Karpas-422 (cell line): Measurements from ENCODE around the gene ATP5MG. TPM values are rescaled to one million over a fixed set of nuclear protein-coding genes. Genes with fewer than 3 reads are reported as not detected.
"Not testable (repeated sequence)": the region's sequence is repeated elsewhere in the genome, so short reads cannot be mapped to it uniquely, and the experiment has no call there.

Experiments
- DNase-seq: peaks from one replicate; pipeline ENCODE4 v3.0.0-alpha.2; 2015
- H2AFZ ChIP-seq: fragments of 200-600 bp; sonication (generic); 2 replicates; pipeline ENCODE4 v1.6.1; 2014; ENCODE audit warnings: antibody characterized with exemption, low read length, mixed read lengths
- H3K27ac ChIP-seq: fragments of 200-600 bp; sonication (generic); 2 replicates; pipeline ENCODE4 v1.5.1; 2014; ENCODE audit warnings: mild to moderate bottlenecking, low read length, moderate library complexity
- H3K27me3 ChIP-seq: fragments of 200-600 bp; sonication (generic); 2 replicates; pipeline ENCODE4 v1.6.1; 2014; ENCODE audit warnings: low read length, mixed read lengths
- H3K36me3 ChIP-seq: fragments of 200-600 bp; sonication (generic); 2 replicates; pipeline ENCODE4 v1.6.1; 2014; ENCODE audit warnings: low read length, mixed read lengths; ENCODE audit not compliant: insufficient read depth
- H3K4me1 ChIP-seq: fragments of 200-600 bp; sonication (generic); 2 replicates; pipeline ENCODE4 v1.6.1; 2014; ENCODE audit warnings: mild to moderate bottlenecking, low read length, mixed read lengths
- H3K4me2 ChIP-seq: fragments of 200-600 bp; sonication (generic); 2 replicates; pipeline ENCODE4 v1.6.1; 2014; ENCODE audit warnings: low read length, low read depth, mild to moderate bottlenecking; ENCODE audit not compliant: poor library complexity, severe bottlenecking
- H3K4me3 ChIP-seq: fragments of 200-600 bp; sonication (generic); 2 replicates; pipeline ENCODE4 v1.5.1; 2014; ENCODE audit warnings: mild to moderate bottlenecking, antibody characterized with exemption, low read length, mixed read lengths
- H3K79me2 ChIP-seq: fragments of 200-600 bp; sonication (generic); 2 replicates; pipeline ENCODE4 v1.6.1; 2014; ENCODE audit warnings: mild to moderate bottlenecking, low read length, mixed read lengths
- H3K9ac ChIP-seq: fragments of 200-600 bp; sonication (generic); 2 replicates; pipeline ENCODE4 v1.6.0; 2014; ENCODE audit warnings: low read length
- H3K9me2 ChIP-seq: fragments of 200-600 bp; sonication (generic), shearing (Covaris generic); replicated peaks from 2 replicates; pipeline ENCODE4 v1.6.0; 2014; ENCODE audit warnings: mild to moderate bottlenecking, low read length, moderate library complexity; ENCODE audit not compliant: insufficient read depth
- H3K9me3 ChIP-seq: fragments of 300-700, 200-600 bp; sonication (generic); 2 replicates; pipeline ENCODE4 v1.6.1; 2014; ENCODE audit warnings: low read length, mixed read lengths
- H4K20me1 ChIP-seq: fragments of 200-600 bp; sonication (generic); 2 replicates; pipeline ENCODE4 v1.6.1; 2014; ENCODE audit warnings: mild to moderate bottlenecking, antibody characterized with exemption, low read length, low read depth; ENCODE audit not compliant: insufficient read depth
- total RNA-seq: library from RNA; depleted of rRNA; stranded (reverse); fragments of >200 nt; shearing (Covaris generic); gene quantifications from 2 replicates; pipeline ENCODE4 v1.2.3, GENCODE V29; 2014; ENCODE audit warnings: low replicate concordance

ATP5MG gene
- total RNA-seq, 1 experiment from 2014 or later, result 82.4 TPM

- Histone ChIP-seq H3K79me2 (peaks cover 5% of the 10 kb centered on the region; the same call in 1 of the 2 replicates), H3K4me2 (no peak overlapping the region), H3K4me3 (no peak overlapping the region), H4K20me1 (no peaks in the 10 kb centered on the region), H2AFZ (no peak overlapping the region), H3K36me3 (peaks cover 6% of the 10 kb centered on the region; the same call in 1 of the 2 replicates), H3K9me3 (no peaks in the 10 kb centered on the region), H3K9ac (no peak overlapping the region), H3K27me3 (no peaks in the 10 kb centered on the region), H3K9me2 (no peaks in the 10 kb centered on the region), H3K4me1 (peaks cover 55% of the 10 kb centered on the region), H3K27ac (no peak overlapping the region)
- DNase-seq, result no peak
These were observed 11.5 kb downstream of the ATP5MG start for GRCh38 chr11:118412921-118413320.

DNA sequence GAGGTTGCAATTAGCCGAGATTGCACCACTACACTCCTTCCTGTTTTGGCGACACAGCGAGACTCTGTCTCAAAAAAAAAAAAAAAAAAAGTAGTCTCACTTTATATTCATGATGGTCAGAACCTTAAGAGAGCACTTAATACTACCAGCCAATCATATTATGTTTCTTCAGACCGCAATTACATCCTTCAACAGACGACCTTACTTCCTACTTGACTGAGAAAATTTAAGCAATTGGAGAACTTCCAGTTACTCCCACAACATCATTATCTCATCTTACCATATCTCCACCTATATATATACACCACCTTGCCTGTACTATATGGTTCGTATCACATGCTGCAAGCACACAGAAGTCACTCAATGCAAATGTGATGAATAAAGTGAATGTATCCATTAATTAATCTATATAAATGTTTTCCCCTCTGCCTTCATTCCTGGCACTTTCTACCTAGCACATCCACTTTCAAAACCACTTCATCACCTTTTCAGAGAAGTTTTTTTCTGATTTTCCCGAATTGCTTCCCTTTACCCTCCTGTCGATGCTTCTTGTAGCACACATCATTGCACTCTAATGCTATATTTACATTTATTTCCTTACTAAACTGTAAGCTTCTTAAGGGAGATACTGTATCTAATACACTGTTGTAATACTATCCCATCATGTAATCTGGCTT is 13.8 kb downstream of the ATP5MG start:
- Histone ChIP-seq H3K36me3 (no peaks in the 10 kb centered on the region), H3K9me2 (no peaks in the 10 kb centered on the region), H3K9me3 (no peaks in the 10 kb centered on the region), H3K4me2 (peak overlapping the region; percentile 67), H3K27me3 (no peaks in the 10 kb centered on the region), H3K4me1 (peaks cover 35% of the 10 kb centered on the region), H2AFZ (no peak overlapping the region), H3K9ac (peak overlapping the region; percentile 56), H3K79me2 (no peaks in the 10 kb centered on the region), H3K4me3 (peak overlapping the region; percentile 41), H4K20me1 (no peaks in the 10 kb centered on the region), H3K27ac (peak overlapping the region; percentile 92)
- no peak for DNase-seq

GRCh38 chr11:118415739-118416068 is 14.3 kb downstream of the ATP5MG start:
- peak; percentile 78 for DNase-seq
- H3K4me3 ChIP-seq, result peak overlapping the region; percentile 41
- H3K4me1 ChIP-seq, result peaks cover 30% of the 10 kb centered on the region
- no peaks in the 10 kb centered on the region for H3K9me2 ChIP-seq
- H3K9ac ChIP-seq, result peak overlapping the region; percentile 56
- H3K36me3 ChIP-seq, result no peaks in the 10 kb centered on the region
- H2AFZ ChIP-seq, result no peak overlapping the region
- peak overlapping the region; percentile 92 for H3K27ac ChIP-seq
- no peaks in the 10 kb centered on the region for H3K79me2 ChIP-seq
- no peaks in the 10 kb centered on the region for H3K9me3 ChIP-seq
- no peaks in the 10 kb centered on the region for H3K27me3 ChIP-seq
- no peaks in the 10 kb centered on the region for H4K20me1 ChIP-seq
- peak overlapping the region; percentile 67 for H3K4me2 ChIP-seq

GRCh38 chr11:118416900-118417299 is 15.5 kb downstream of the ATP5MG start:
- not testable (repeated sequence) for H3K27me3 ChIP-seq, H3K36me3 ChIP-seq, DNase-seq, H4K20me1 ChIP-seq, H3K9ac ChIP-seq, H3K4me2 ChIP-seq, H3K9me3 ChIP-seq, H3K27ac ChIP-seq, H3K4me3 ChIP-seq, H2AFZ ChIP-seq, H3K79me2 ChIP-seq, H3K9me2 ChIP-seq
- H3K4me1 ChIP-seq, result peaks cover 25% of the 10 kb centered on the region

DNA sequence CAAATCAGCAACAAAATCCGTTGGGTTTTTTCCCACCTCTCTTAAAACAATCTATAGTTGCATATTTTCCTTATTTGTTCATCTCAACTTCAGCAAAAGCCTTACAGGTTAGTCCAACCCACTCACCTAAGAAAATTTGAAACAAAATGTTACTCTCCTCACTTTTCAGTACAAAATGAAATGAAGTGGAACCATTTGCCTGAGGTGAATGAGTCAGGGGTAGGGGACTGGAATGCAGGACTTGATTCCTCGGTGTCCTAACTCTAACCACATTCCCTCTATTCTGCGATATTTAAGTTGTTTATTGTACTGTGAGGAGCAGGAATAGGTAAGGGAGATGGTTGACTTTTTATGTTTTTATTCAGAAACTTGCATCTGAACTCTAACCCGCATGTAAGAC is 16.4 kb downstream of the ATP5MG start:
- H3K27ac ChIP-seq, result no peak overlapping the region
- H3K4me1 ChIP-seq, result peaks cover 25% of the 10 kb centered on the region
- no peaks in the 10 kb centered on the region for H3K27me3 ChIP-seq
- H3K9me2 ChIP-seq, result no peaks in the 10 kb centered on the region
- H2AFZ ChIP-seq, result no peak overlapping the region
- no peaks in the 10 kb centered on the region for H3K36me3 ChIP-seq
- H3K9ac ChIP-seq, result no peak overlapping the region
- H4K20me1 ChIP-seq, result no peaks in the 10 kb centered on the region
- no peak overlapping the region for H3K4me2 ChIP-seq
- no peaks in the 10 kb centered on the region for H3K9me3 ChIP-seq
- DNase-seq, result no peak
- no peaks in the 10 kb centered on the region for H3K79me2 ChIP-seq
- no peak overlapping the region for H3K4me3 ChIP-seq

DNA sequence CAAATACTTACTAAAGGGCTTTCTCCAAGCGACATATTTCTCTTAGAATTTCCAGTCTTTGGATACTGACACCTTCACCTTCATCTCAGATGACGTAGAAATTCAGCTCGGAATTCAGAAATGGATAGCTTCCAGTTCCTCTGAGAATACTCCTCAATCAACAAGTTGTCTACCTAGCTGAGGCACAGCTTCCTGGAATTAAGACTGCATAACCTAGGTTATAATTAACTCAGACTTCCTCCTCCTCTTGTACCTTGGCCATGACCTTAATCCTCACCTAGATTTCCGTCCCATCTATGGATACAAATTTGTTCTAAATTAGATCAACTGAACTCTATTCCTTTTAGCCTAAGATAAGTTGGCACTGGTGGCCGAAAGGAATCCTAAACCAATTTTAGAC is 17.4 kb downstream of the ATP5MG start:
- Histone ChIP-seq H4K20me1 (no peaks in the 10 kb centered on the region), H3K4me2 (no peak overlapping the region), H3K36me3 (no peaks in the 10 kb centered on the region), H3K9me2 (no peaks in the 10 kb centered on the region), H3K4me1 (peaks cover 25% of the 10 kb centered on the region), H3K4me3 (no peak overlapping the region), H3K27me3 (no peaks in the 10 kb centered on the region), H3K9ac (no peak overlapping the region), H3K27ac (no peak overlapping the region), H3K9me3 (no peaks in the 10 kb centered on the region), H2AFZ (no peak overlapping the region), H3K79me2 (no peaks in the 10 kb centered on the region)
- no peak for DNase-seq

DNA sequence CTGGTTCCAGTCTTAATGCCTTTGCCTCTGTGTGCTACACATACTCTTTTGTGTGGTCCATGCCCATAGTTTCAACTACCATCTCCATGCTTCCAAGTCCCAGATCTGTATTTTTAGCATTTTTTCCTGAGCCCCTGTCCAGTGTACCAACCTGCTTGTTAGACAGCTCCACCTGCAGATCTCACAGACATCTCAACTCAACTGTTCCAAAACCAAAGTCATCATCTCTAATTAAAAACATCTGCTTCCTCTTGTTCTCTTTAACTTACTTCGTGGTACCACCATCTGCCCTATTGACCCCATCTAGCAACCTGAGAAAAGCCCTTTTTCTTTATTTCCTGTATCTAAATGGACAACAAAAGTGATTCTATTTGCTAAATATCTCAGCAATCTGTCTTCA is 26.3 kb downstream of the ATP5MG start:
- Histone ChIP-seq H3K27ac (no peak overlapping the region), H3K36me3 (no peaks in the 10 kb centered on the region), H3K9me3 (no peaks in the 10 kb centered on the region), H4K20me1 (no peaks in the 10 kb centered on the region), H3K9me2 (no peaks in the 10 kb centered on the region), H3K27me3 (no peaks in the 10 kb centered on the region), H3K9ac (no peak overlapping the region), H3K4me2 (no peak overlapping the region), H2AFZ (no peak overlapping the region), H3K79me2 (no peaks in the 10 kb centered on the region), H3K4me3 (no peak overlapping the region), H3K4me1 (peaks cover 4% of the 10 kb centered on the region)
- no peak for DNase-seq

GRCh38 chr11:118430956-118431355 is 29.6 kb downstream of the ATP5MG start:
- Histone ChIP-seq H3K4me2 (no peak overlapping the region), H3K27ac (no peak overlapping the region), H3K9me3 (no peaks in the 10 kb centered on the region), H3K9ac (no peak overlapping the region), H3K27me3 (no peaks in the 10 kb centered on the region), H3K9me2 (no peaks in the 10 kb centered on the region), H3K36me3 (no peaks in the 10 kb centered on the region), H3K4me1 (peaks cover 16% of the 10 kb centered on the region), H3K79me2 (no peaks in the 10 kb centered on the region), H4K20me1 (no peaks in the 10 kb centered on the region), H3K4me3 (no peak overlapping the region), H2AFZ (no peak overlapping the region)
- DNase-seq, result no peak
